Caco-2 (cell line): ENCODE measurements around the gene DSG2. TPM values are rescaled to one million over a fixed set of nuclear protein-coding genes. Genes with fewer than 3 reads are reported as not detected.

Source experiments
- BruUV-seq: library from RNA; stranded (reverse); fragments of 400-500 nt; replicated peaks from 2 replicates; lab custom pipeline; 2021; lab: Mats Ljungman, UMichigan
- CTCF ChIA-PET: fragments of 300-600 bp; sonication (Branson Sonifier 250); formaldehyde crosslinking; loops from one replicate; lab custom pipeline; 2022; ENCODE audit warnings: antibody characterized with exemption; lab: Charles Lee
- POLR2A ChIA-PET: fragments of 300-600 bp; sonication (Branson Sonifier 250); formaldehyde crosslinking; loops from one replicate; lab custom pipeline; 2022; ENCODE audit warnings: antibody characterized with exemption; lab: Charles Lee
- DNase-seq, 2 experiments: peaks; one replicate each; pipeline versions ENCODE4 v3.0.0 to v3.0.0-alpha.2; 2020 to 2022
- H3K27me3 ChIP-seq: replicated peaks from 2 replicates; pipeline ENCODE4 v1.6.0; 2011; ENCODE audit warnings: low read length; ENCODE audit not compliant: control insufficient read depth, insufficient read depth
- H3K36me3 ChIP-seq: 2 replicates; pipeline ENCODE4 v1.5.1; 2011; ENCODE audit warnings: low read length; ENCODE audit not compliant: control insufficient read depth, insufficient read depth
- H3K4me1 ChIP-seq: fragments of 250-450 bp; sonication (Bioruptor Pico); 2 replicates; pipeline ENCODE4 v1.5.1; 2020; ENCODE audit warnings: mild to moderate bottlenecking
- H3K4me3 ChIP-seq: 2 replicates; pipeline ENCODE4 v1.5.1; 2011; ENCODE audit warnings: low read depth, mild to moderate bottlenecking, control low read depth, low read length
- H3K9me3 ChIP-seq: fragments of 250-450 bp; sonication (Bioruptor Pico); 2 replicates; pipeline ENCODE4 v1.5.1; 2020; ENCODE audit warnings: mild to moderate bottlenecking, moderate library complexity
- H3K27ac Mint-ChIP-seq: one replicate; pipeline ENCODE4 v1.8.0; 2022; ENCODE audit warnings: mixed read lengths; ENCODE audit not compliant: unreplicated experiment
- H3K27me3 Mint-ChIP-seq: one replicate; pipeline ENCODE4 v1.8.0; 2022; ENCODE audit warnings: mixed read lengths; ENCODE audit not compliant: insufficient read depth, unreplicated experiment
- H3K36me3 Mint-ChIP-seq: one replicate; pipeline ENCODE4 v1.8.0; 2022; ENCODE audit warnings: mild to moderate bottlenecking, mixed read lengths; ENCODE audit not compliant: insufficient read depth, unreplicated experiment
- H3K4me1 Mint-ChIP-seq: one replicate; pipeline ENCODE4 v1.8.0; 2022; ENCODE audit warnings: low read depth, mixed read lengths; ENCODE audit not compliant: unreplicated experiment
- H3K4me3 Mint-ChIP-seq: one replicate; pipeline ENCODE4 v1.8.0; 2022; ENCODE audit warnings: mild to moderate bottlenecking, moderate library complexity, mixed read lengths; ENCODE audit not compliant: unreplicated experiment
- H3K9me3 Mint-ChIP-seq: one replicate; pipeline ENCODE4 v1.8.0; 2022; ENCODE audit warnings: mixed read lengths; ENCODE audit not compliant: unreplicated experiment
- CTCF ChIP-seq, 2 experiments: fragments of 200-600 bp in 1 of 2; IDR thresholded peaks; 1 replicate in 1 of 2; 2 replicates in 1 of 2; pipeline versions ENCODE4 v1.5.1 to v1.8.0; 2011 to 2022; ENCODE audit warnings: antibody characterized with exemption in 1 of 2, control low read depth in 1 of 2, inconsistent platforms in 1 of 2, low read depth in 1 of 2, low read length in 1 of 2, mild to moderate bottlenecking in 1 of 2, moderate library complexity in 1 of 2; ENCODE audit not compliant: insufficient read depth in 1 of 2, severe bottlenecking in 1 of 2, unreplicated experiment in 1 of 2
- intact Hi-C: fragments of 100-400 bp; cut with micrococcal nuclease; formaldehyde crosslinking; loops from one replicate; pipeline ENCODE4 v1.10.0; 2022; ENCODE audit not compliant: unreplicated experiment
- total RNA-seq: library from RNA; stranded (reverse); gene quantifications from 2 replicates; pipeline ENCODE4 v1.2.3, GENCODE V29; 2022

Gene DSG2
- total RNA-seq, 1 experiment from 2014 or later, result 32.1 TPM

- Mint-ChIP-seq H3K4me3 (no peak overlapping the region), H3K36me3 (peaks cover 20% of the 10 kb centered on the region), H3K4me1 (no peaks in the 10 kb centered on the region), H3K27me3 (no peaks in the 10 kb centered on the region), H3K9me3 (no peaks in the 10 kb centered on the region), H3K27ac (no peak overlapping the region)
- ChIA-PET CTCF (interaction anchor here (0.6 kb wide), 1 partner anchor 15 kb away, joined by 3 read pairs; no protein-coding TSS in a partner anchor), POLR2A (no interaction called here)
- TF ChIP-seq CTCF (IDR thresholded peaks at IDR 0.05; ENCODE audit: insufficient read depth in 1 of 2, low read depth in 1 of 2, low read length in 1 of 2, severe bottlenecking in 1 of 2, unreplicated experiment in 1 of 2), result no peak
- Histone ChIP-seq H3K4me1 (no peaks in the 10 kb centered on the region), H3K4me3 (no peak overlapping the region), H3K27me3 (no peaks in the 10 kb centered on the region), H3K9me3 (no peaks in the 10 kb centered on the region), H3K36me3 (no peaks in the 10 kb centered on the region)
- DNase-seq, result no peak
- intact Hi-C loops, result no loop called here
- BruUV-seq, result no TSS peak
These were observed 48.5 kb downstream of the DSG2 start for GRCh38 chr18:31546476-31546875.

- no peaks in the 10 kb centered on the region for H3K27me3 ChIP-seq
- intact Hi-C loops, result no loop called here
- Mint-ChIP-seq H3K4me3 (no peak overlapping the region), H3K4me1 (peaks cover 6% of the 10 kb centered on the region), H3K27ac (no peak overlapping the region), H3K9me3 (no peaks in the 10 kb centered on the region), H3K36me3 (peaks cover 20% of the 10 kb centered on the region), H3K27me3 (no peaks in the 10 kb centered on the region)
- no peak overlapping the region for H3K4me3 ChIP-seq
- POLR2A ChIA-PET, result no interaction called here
- H3K9me3 ChIP-seq, result no peaks in the 10 kb centered on the region
- TF ChIP-seq CTCF (IDR thresholded peaks at IDR 0.05; ENCODE audit: insufficient read depth in 1 of 2, low read depth in 1 of 2, low read length in 1 of 2, severe bottlenecking in 1 of 2, unreplicated experiment in 1 of 2), result no peak
- DNase-seq, result no peak
- BruUV-seq, result no TSS peak
- no peaks in the 10 kb centered on the region for H3K36me3 ChIP-seq
- no peaks in the 10 kb centered on the region for H3K4me1 ChIP-seq
- CTCF ChIA-PET, result no interaction called here
These were observed 50.9 kb downstream of the DSG2 start for GRCh38 chr18:31548853-31549252.

GRCh38 chr18:31549416-31549815 lies 51.4 kb downstream of the DSG2 start:
- H3K4me1 ChIP-seq, result no peaks in the 10 kb centered on the region
- no peak for DNase-seq
- TF ChIP-seq CTCF (IDR thresholded peaks at IDR 0.05; ENCODE audit: insufficient read depth in 1 of 2, low read depth in 1 of 2, low read length in 1 of 2, severe bottlenecking in 1 of 2, unreplicated experiment in 1 of 2), result no peak
- intact Hi-C loops, result no loop called here
- Mint-ChIP-seq H3K4me1 (peaks cover 8% of the 10 kb centered on the region), H3K27me3 (no peaks in the 10 kb centered on the region), H3K27ac (no peak overlapping the region), H3K4me3 (no peak overlapping the region), H3K36me3 (peaks cover 15% of the 10 kb centered on the region), H3K9me3 (no peaks in the 10 kb centered on the region)
- no TSS peak for BruUV-seq
- no peaks in the 10 kb centered on the region for H3K27me3 ChIP-seq
- no peaks in the 10 kb centered on the region for H3K36me3 ChIP-seq
- ChIA-PET CTCF (no interaction called here), POLR2A (no interaction called here)
- no peaks in the 10 kb centered on the region for H3K9me3 ChIP-seq
- no peak overlapping the region for H3K4me3 ChIP-seq
